SK-N-SH (cell line): ENCODE data around the gene DENND2D. TPM values are rescaled to one million over a fixed set of nuclear protein-coding genes. Genes with fewer than 3 reads are reported as not detected.

Experiments
- CTCF ChIA-PET: fragments of 300-600, 350-600 bp; formaldehyde crosslinking; extraction: SDS; loops from one replicate; lab custom pipeline; 2021; lab: Yijun Ruan, JAX
- POLR2A ChIA-PET: fragments of 350-600 bp; sonication (Branson Sonifier 250); formaldehyde crosslinking; extraction: SDS; loops from one replicate; lab custom pipeline; 2020; ENCODE audit warnings: antibody characterized with exemption, inconsistent platforms; lab: Yijun Ruan, JAX
- DNase-seq: peaks from one replicate; pipeline ENCODE4 v3.0.0; 2012
- H2AFZ ChIP-seq: fragments of 200-600 bp; sonication (generic); 2 replicates; pipeline ENCODE4 v1.8.1; 2016; ENCODE audit warnings: antibody characterized with exemption, mild to moderate bottlenecking, low read depth
- H3F3A ChIP-seq: fragments of 200-600 bp; sonication (generic); replicated peaks from 2 replicates; pipeline ENCODE3; 2016; ENCODE audit warnings: antibody characterized with exemption, mild to moderate bottlenecking; ENCODE audit not compliant: insufficient read depth
- H3K27ac ChIP-seq, 2 experiments: fragments of 200-500 bp in 1 of 2; fragments of 200-600 bp in 1 of 2; sonication (Bioruptor generic) in 1 of 2; sonication (generic), shearing (Covaris generic) in 1 of 2; 2 replicates each; pipeline versions ENCODE4 v1.5.1 to v1.6.1; 2014 to 2016; ENCODE audit warnings: low read depth in 2 of 2, inconsistent platforms in 1 of 2, low read length in 1 of 2, mild to moderate bottlenecking in 1 of 2, mixed read lengths in 1 of 2
- H3K27me3 ChIP-seq: fragments of 200-600 bp; sonication (generic), shearing (Covaris generic); 2 replicates; pipeline ENCODE4 v1.6.1; 2016; ENCODE audit warnings: mixed run types; ENCODE audit not compliant: insufficient read depth
- H3K36me3 ChIP-seq, 2 experiments: fragments of 200-500 bp in 1 of 2; fragments of 200-600 bp in 1 of 2; sonication (Bioruptor generic) in 1 of 2; sonication (generic) in 1 of 2; replicated peaks in 1 of 2; 2 replicates each; pipeline versions ENCODE3 to v1.5.1; 2014 to 2016; ENCODE audit warnings: low read length in 1 of 2, mild to moderate bottlenecking in 1 of 2; ENCODE audit not compliant: insufficient read depth in 2 of 2, control insufficient read depth in 1 of 2
- H3K4me1 ChIP-seq, 2 experiments: fragments of 200-500 bp in 1 of 2; fragments of 200-600 bp in 1 of 2; sonication (Bioruptor generic) in 1 of 2; sonication (generic), shearing (Covaris generic) in 1 of 2; 2 replicates each; pipeline versions ENCODE4 v1.5.1 to v1.6.1; 2014 to 2016; ENCODE audit warnings: low read depth in 1 of 2, low read length in 1 of 2, mixed run types in 1 of 2; ENCODE audit not compliant: insufficient read depth in 2 of 2, control insufficient read depth in 1 of 2
- H3K4me2 ChIP-seq: fragments of 200-600 bp; sonication (generic), shearing (Covaris generic); 2 replicates; pipeline ENCODE4 v1.6.1; 2017; ENCODE audit warnings: mixed run types
- H3K4me3 ChIP-seq, 2 experiments: fragments of 200-500 bp in 1 of 2; fragments of 200-600 bp in 1 of 2; sonication (Bioruptor generic) in 1 of 2; sonication (generic), shearing (Covaris generic) in 1 of 2; 2 replicates each; pipeline versions ENCODE4 v1.5.1 to v1.8.1; 2014 to 2016; ENCODE audit warnings: low read depth in 2 of 2, inconsistent platforms in 1 of 2, low read length in 1 of 2, mild to moderate bottlenecking in 1 of 2, mixed read lengths in 1 of 2, moderate library complexity in 1 of 2
- H3K79me2 ChIP-seq: fragments of 200-600 bp; sonication (generic); 2 replicates; pipeline ENCODE4 v1.8.1; 2017; ENCODE audit warnings: mild to moderate bottlenecking; ENCODE audit not compliant: insufficient read depth
- H3K9ac ChIP-seq: fragments of 200-600 bp; sonication (generic); 2 replicates; pipeline ENCODE4 v1.6.1; 2017; ENCODE audit warnings: mixed run types
- H3K9me2 ChIP-seq: fragments of 200-600 bp; sonication (generic); 2 replicates; pipeline ENCODE4 v1.6.1; 2017; ENCODE audit warnings: mixed run types
- H3K9me3 ChIP-seq: fragments of 200-600 bp; sonication (generic); 2 replicates; pipeline ENCODE4 v1.6.1; 2017; ENCODE audit warnings: mixed run types, mild to moderate bottlenecking, moderate library complexity
- H4K20me1 ChIP-seq: fragments of 200-600 bp; sonication (generic); 2 replicates; pipeline ENCODE4 v1.6.1; 2017; ENCODE audit warnings: mild to moderate bottlenecking, mixed run types; ENCODE audit not compliant: insufficient read depth
- CTCF ChIP-seq: fragments of 200-600 bp; sonication (generic); IDR thresholded peaks from 2 replicates; pipeline ENCODE4 v1.6.1; 2017; ENCODE audit warnings: antibody characterized with exemption, mild to moderate bottlenecking, moderate library complexity
- GABPA ChIP-seq: IDR thresholded peaks from 2 replicates; pipeline ENCODE4 v1.4.0; 2012; ENCODE audit warnings: low read depth, mild to moderate bottlenecking
- GATA2 ChIP-seq: sonication (generic); formaldehyde crosslinking; IDR thresholded peaks from 2 replicates; pipeline ENCODE4 v1.5.0; 2020; ENCODE audit warnings: mild to moderate bottlenecking, missing genetic modification reagents
- MAX ChIP-seq: IDR thresholded peaks from 2 replicates; pipeline ENCODE4 v1.4.0; 2012; ENCODE audit warnings: low read depth
- MXI1 ChIP-seq: IDR thresholded peaks from 2 replicates; pipeline ENCODE4 v1.6.1; 2012; ENCODE audit warnings: mild to moderate bottlenecking, low read depth, low read length, improper control_type of control experiment
- NRF1 ChIP-seq: IDR thresholded peaks from 2 replicates; pipeline ENCODE4 v1.6.1; 2012; ENCODE audit warnings: low read depth, mild to moderate bottlenecking, low read length
- PBX3 ChIP-seq: IDR thresholded peaks from 2 replicates; pipeline ENCODE4; 2012
- RCOR1 ChIP-seq: fragments of 150-350 bp; IDR thresholded peaks from 2 replicates; pipeline ENCODE4 v1.6.1; 2017; ENCODE audit warnings: antibody characterized with exemption, low read length
- RXRA ChIP-seq: IDR thresholded peaks from 2 replicates; pipeline ENCODE4 v1.4.0; 2012; ENCODE audit warnings: low read depth, mild to moderate bottlenecking, borderline replicate concordance
- SMC3 ChIP-seq: IDR thresholded peaks from 2 replicates; pipeline ENCODE4 v1.6.1; 2012; ENCODE audit warnings: low read depth, low read length, improper control_type of control experiment
- USF1 ChIP-seq: IDR thresholded peaks from 2 replicates; pipeline ENCODE4 v1.4.0; 2012; ENCODE audit warnings: low read depth, borderline replicate concordance
- USF2 ChIP-seq: fragments of 150-350 bp; IDR thresholded peaks from 2 replicates; pipeline ENCODE4 v1.6.1; 2017; ENCODE audit warnings: antibody characterized with exemption, low read length, low read depth, borderline replicate concordance
- YY1 ChIP-seq: IDR thresholded peaks from 2 replicates; pipeline ENCODE4 v1.4.0; 2012; ENCODE audit warnings: low read depth, mild to moderate bottlenecking
- WGBS: methylation state at CpG from one replicate; pipeline ENCODE4 v1.1.6; 2017; ENCODE audit warnings: low lambda C conversion rate; 5-methylcytosine and 5-hydroxymethylcytosine counted together
- polyA plus RNA-seq, 3 experiments: library from polyadenylated mRNA; depleted of rRNA; stranded (reverse); fragments of >200 nt; gene quantifications; 2 replicates each; pipeline ENCODE4 v1.2.3, GENCODE V29; 2012

The DENND2D gene
- polyA plus RNA-seq, 1 of the 3 experiments (the other 2 are of a cell fraction), result 1.3 TPM

- Histone ChIP-seq H4K20me1 (no peaks in the 10 kb centered on the region), H3K4me3 (no peak overlapping the region), H3K9ac (no peak overlapping the region), H3K79me2 (no peaks in the 10 kb centered on the region), H3K9me2 (no peaks in the 10 kb centered on the region), H3K9me3 (no peaks in the 10 kb centered on the region), H2AFZ (no peak overlapping the region), H3K27ac (no peak overlapping the region), H3K27me3 (no peaks in the 10 kb centered on the region), H3K4me1 (no peaks in the 10 kb centered on the region; a peak in 1 of 4 replicates), H3F3A (no peaks in the 10 kb centered on the region), H3K4me2 (no peak overlapping the region), H3K36me3 (no peaks in the 10 kb centered on the region)
- WGBS, result 70% methylated on average over 3 of the region's 3 CpGs
- ChIA-PET POLR2A (no interaction called here), CTCF (interaction anchor here (0.9 to 1.0 kb wide), 2 partner anchors 13 to 22 kb away, joined by 3 to 4 read pairs; no protein-coding TSS in a partner anchor)
- no peak for DNase-seq
- TF ChIP-seq RCOR1 (no peak), CTCF (no peak), USF2 (no peak), PBX3 (no peak), GABPA (no peak), RXRA (no peak), NRF1 (no peak), USF1 (no peak), GATA2 (no peak), MXI1 (no peak)
Measured at GRCh38 chr1:111200802-111201161, 336 bp upstream of the DENND2D start.

GRCh38 chr1:111199329-111199728 lies 1.1 kb downstream of the DENND2D start:
- no peaks in the 10 kb centered on the region for H4K20me1 ChIP-seq
- CTCF ChIA-PET, result interaction anchor here (1.7 to 2.2 kb wide), 2 partner anchors 24 to 201 kb away, joined by 4 to 9 read pairs; no protein-coding TSS in a partner anchor
- TF ChIP-seq MAX (no peak), SMC3 (no peak), CTCF (no peak), YY1 (no peak)

More at GRCh38 chr1:111199329-111199728, 1.1 kb downstream of the DENND2D start:
- no peaks in the 10 kb centered on the region for H3K9me3 ChIP-seq
- no peaks in the 10 kb centered on the region for H3K79me2 ChIP-seq
- POLR2A ChIA-PET, result interaction anchor here (0.8 kb wide), 1 partner anchor 60 kb away, joined by 3 read pairs; no protein-coding TSS in a partner anchor
- H3K27me3 ChIP-seq, result no peaks in the 10 kb centered on the region
- H3K36me3 ChIP-seq, result no peaks in the 10 kb centered on the region
- no peak for DNase-seq
- H2AFZ ChIP-seq, result no peak overlapping the region
- H3K4me3 ChIP-seq, result no peak overlapping the region
- no peaks in the 10 kb centered on the region; a peak in 1 of 4 replicates for H3K4me1 ChIP-seq
- no peak overlapping the region for H3K9ac ChIP-seq
- no peak overlapping the region for H3K4me2 ChIP-seq
- no peaks in the 10 kb centered on the region for H3F3A ChIP-seq
- no peaks in the 10 kb centered on the region for H3K9me2 ChIP-seq
- WGBS, result 49% methylated on average over 3 of the region's 3 CpGs
- no peak overlapping the region for H3K27ac ChIP-seq
